Lower lobe of right lung (tissue), 2 donors: ENCODE results near the gene PYHIN1. TPM values are rescaled to one million over a fixed set of nuclear protein-coding genes. Genes with fewer than 3 reads are reported as not detected.

Experiments
- ATAC-seq, 2 donors: fragments of 200-7000 bp; cut with Tn5 transposase; one replicate each; pipeline ENCODE4 v1.9.1; 2020 to 2022; ENCODE audit warnings: mild to moderate bottlenecking in 2 of 2, moderate library complexity in 2 of 2
- DNase-seq: peaks from one replicate; pipeline ENCODE4 v3.0.0-alpha.2; 2020
- H3K27ac ChIP-seq: fragments of 200-600 bp; one replicate; pipeline ENCODE4 v1.8.0; 2022
- H3K27me3 ChIP-seq: fragments of 200-600 bp; one replicate; pipeline ENCODE4 v1.8.0; 2022; ENCODE audit warnings: low read depth
- H3K36me3 ChIP-seq: fragments of 200-600 bp; one replicate; pipeline ENCODE4 v1.8.0; 2022; ENCODE audit warnings: mild to moderate bottlenecking
- H3K4me1 ChIP-seq: fragments of 200-600 bp; one replicate; pipeline ENCODE4 v1.8.0; 2022
- H3K4me3 ChIP-seq: fragments of 200-600 bp; one replicate; pipeline ENCODE4 v1.8.0; 2022; ENCODE audit warnings: mild to moderate bottlenecking
- H3K9me3 ChIP-seq: fragments of 200-600 bp; one replicate; pipeline ENCODE4 v1.8.0; 2022
- CTCF ChIP-seq: fragments of 200-600 bp; IDR thresholded peaks from one replicate; pipeline ENCODE4 v1.8.0; 2022; ENCODE audit warnings: antibody characterized with exemption, mild to moderate bottlenecking
- intact Hi-C: fragments of 100-400 bp; cut with DNase I; formaldehyde crosslinking; loops from one replicate; pipeline ENCODE4 v1.11.0; 2022
- total RNA-seq: library from RNA; stranded (reverse); fragmentation: NEBNext Ultra II Directional; extraction: Animal tissue kit (Norgen Biotek cat#: 25700); gene quantifications from one replicate; pipeline ENCODE4 v1.2.1, GENCODE V29; 2021
- donor health status: DM: no; HTN: yes; CAD: no; lungs with severe emphysema.

Gene PYHIN1
- total RNA-seq, 1 donor from 2014 or later = 3.9 TPM

- no peak for DNase-seq
- Histone ChIP-seq H3K27me3 (no peaks in the 10 kb centered on the region), H3K4me1 (no peaks in the 10 kb centered on the region), H3K4me3 (no peak overlapping the region), H3K27ac (no peak overlapping the region), H3K36me3 (no peaks in the 10 kb centered on the region), H3K9me3 (no peaks in the 10 kb centered on the region)
- intact Hi-C loops = no loop called here
- no peak for TF ChIP-seq CTCF
- ATAC-seq = no peak
Observed at GRCh38 chr1:158961178-158961577, 29.8 kb downstream of the PYHIN1 start.

DNA sequence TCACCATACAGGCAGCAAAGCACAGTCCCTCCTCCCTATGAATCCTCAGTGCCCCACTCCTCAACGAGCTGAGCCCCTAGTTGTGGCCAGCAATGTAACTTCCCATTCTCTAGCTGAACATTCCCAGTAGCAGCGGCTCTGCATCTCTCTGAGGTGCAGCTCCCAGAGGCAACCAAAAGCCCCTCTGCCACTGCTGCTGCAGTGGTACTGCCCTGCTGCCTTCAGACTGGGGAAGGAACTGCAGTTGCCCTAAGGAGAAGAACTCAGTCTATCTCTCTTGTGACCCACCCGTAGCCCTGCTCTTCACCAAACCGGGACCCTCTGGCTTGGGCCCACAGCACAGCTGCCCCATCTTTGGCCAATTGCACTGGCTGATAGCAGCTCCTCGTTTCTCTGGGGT, 31.6 kb downstream of the PYHIN1 start:
- no peak for TF ChIP-seq CTCF
- no peak for ATAC-seq
- no peak overlapping the region for H3K4me3 ChIP-seq
- H3K9me3 ChIP-seq = no peaks in the 10 kb centered on the region
- DNase-seq = no peak
- no peak overlapping the region for H3K27ac ChIP-seq
- no peaks in the 10 kb centered on the region for H3K27me3 ChIP-seq
- H3K36me3 ChIP-seq = no peaks in the 10 kb centered on the region
- no peaks in the 10 kb centered on the region for H3K4me1 ChIP-seq
- intact Hi-C loops = no loop called here

GRCh38 chr1:158969166-158969565, 37.8 kb downstream of the PYHIN1 start:
- Histone ChIP-seq H3K9me3 (no peaks in the 10 kb centered on the region), H3K36me3 (no peaks in the 10 kb centered on the region), H3K27ac (no peak overlapping the region), H3K4me3 (no peak overlapping the region), H3K4me1 (no peaks in the 10 kb centered on the region), H3K27me3 (no peaks in the 10 kb centered on the region)
- intact Hi-C loops = no loop called here
- no peak for TF ChIP-seq CTCF
- DNase-seq (no peak), ATAC-seq (no peak)

GRCh38 chr1:158969855-158970254, 38.5 kb downstream of the PYHIN1 start:
- TF ChIP-seq CTCF = no peak
- Histone ChIP-seq H3K4me3 (no peak overlapping the region), H3K27ac (no peak overlapping the region), H3K27me3 (no peaks in the 10 kb centered on the region), H3K4me1 (no peaks in the 10 kb centered on the region), H3K36me3 (no peaks in the 10 kb centered on the region), H3K9me3 (no peaks in the 10 kb centered on the region)
- ATAC-seq (no peak), DNase-seq (no peak)
- intact Hi-C loops = no loop called here

DNA sequence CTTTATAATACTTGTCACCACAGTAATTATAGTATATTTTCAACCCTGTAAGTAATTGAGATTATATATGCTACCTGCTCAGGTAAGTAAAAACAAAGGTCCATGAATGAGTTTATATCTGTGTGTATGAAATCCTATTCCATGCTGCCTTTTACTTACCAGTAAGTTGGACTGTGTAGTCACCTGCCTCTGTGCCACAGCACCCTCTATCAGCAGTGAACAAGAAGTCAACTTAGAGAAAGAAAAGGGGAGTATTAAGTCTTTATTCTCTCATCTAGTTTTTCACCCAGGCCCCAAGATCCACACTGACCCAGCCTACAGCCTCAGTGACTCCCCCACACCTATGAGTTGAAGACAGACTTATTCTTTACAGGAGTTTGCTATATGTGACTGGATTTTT, 41.5 kb downstream of the PYHIN1 start:
- H3K4me1 ChIP-seq = no peaks in the 10 kb centered on the region
- intact Hi-C loops = no loop called here
- no peak overlapping the region for H3K27ac ChIP-seq
- ATAC-seq (no peak), DNase-seq (no peak)
- H3K9me3 ChIP-seq = no peaks in the 10 kb centered on the region
- H3K4me3 ChIP-seq = no peak overlapping the region
- no peak for TF ChIP-seq CTCF
- H3K36me3 ChIP-seq = no peaks in the 10 kb centered on the region
- no peaks in the 10 kb centered on the region for H3K27me3 ChIP-seq

GRCh38 chr1:158976219-158976618, 44.9 kb downstream of the PYHIN1 start:
- no peak for TF ChIP-seq CTCF
- no peaks in the 10 kb centered on the region for H3K4me1 ChIP-seq
- intact Hi-C loops = no loop called here
- no peaks in the 10 kb centered on the region for H3K36me3 ChIP-seq
- no peak overlapping the region for H3K27ac ChIP-seq
- DNase-seq (no peak), ATAC-seq (no peak)
- H3K4me3 ChIP-seq = no peak overlapping the region
- H3K9me3 ChIP-seq = no peaks in the 10 kb centered on the region
- no peaks in the 10 kb centered on the region for H3K27me3 ChIP-seq
